Activated CD4-positive, alpha-beta T cell treated with anti-CD3 and anti-CD28 coated beads for 36 hours (primary cell): ENCODE measurements around the gene SPATA25. TPM values are rescaled to one million over a fixed set of nuclear protein-coding genes. Genes with fewer than 3 reads are reported as not detected.

ENCODE experiments used
- ATAC-seq: fragments of 200-7000 bp; cut with Tn5 transposase; one replicate; pipeline ENCODE4 v1.10.0; 2021; ENCODE audit warnings: mild to moderate bottlenecking, moderate library complexity
- CTCF ChIA-PET: fragments of 350-600 bp; sonication (Branson Sonifier 250); formaldehyde crosslinking; loops from one replicate; lab custom pipeline; 2021; ENCODE audit warnings: antibody characterized with exemption; lab: Charles Lee
- POLR2A ChIA-PET: fragments of 350-600 bp; sonication (Branson Sonifier 250); formaldehyde crosslinking; loops from one replicate; lab custom pipeline; 2021; ENCODE audit warnings: antibody characterized with exemption, inconsistent platforms; lab: Charles Lee
- DNase-seq: peaks from one replicate; pipeline ENCODE4 v3.0.0-alpha.2; 2020
- H3K27ac Mint-ChIP-seq: one replicate; pipeline ENCODE4 v1.8.0; 2021; ENCODE audit warnings: mixed read lengths
- H3K27me3 Mint-ChIP-seq: one replicate; pipeline ENCODE4 v1.8.0; 2021; ENCODE audit warnings: mixed read lengths
- H3K36me3 Mint-ChIP-seq: one replicate; pipeline ENCODE4 v1.8.0; 2021; ENCODE audit warnings: low read depth, mixed read lengths
- H3K4me1 Mint-ChIP-seq: one replicate; pipeline ENCODE4 v1.8.0; 2021; ENCODE audit warnings: mixed read lengths
- H3K4me3 Mint-ChIP-seq: one replicate; pipeline ENCODE4 v1.8.0; 2021; ENCODE audit warnings: mild to moderate bottlenecking, moderate library complexity, mixed read lengths
- H3K9me3 Mint-ChIP-seq: one replicate; pipeline ENCODE4 v1.8.0; 2021; ENCODE audit warnings: low read depth, mixed read lengths
- intact Hi-C, 2 experiments: fragments of 100-400 bp; cut with DNase I in 1 of 2; cut with micrococcal nuclease in 1 of 2; formaldehyde crosslinking; loops; one replicate each; pipeline versions ENCODE4 v1.14.2 to v1.15.1; 2022 to 2024; cut with DNase I, micrococcal nuclease
- total RNA-seq, 2 experiments: library from RNA; stranded (reverse); gene quantifications; one replicate each; pipeline ENCODE4 v1.2.3, GENCODE V29; 2021

The SPATA25 gene
- total RNA-seq, 2 experiments from 2014 or later, result 0.66 to 1.0 TPM

DNA sequence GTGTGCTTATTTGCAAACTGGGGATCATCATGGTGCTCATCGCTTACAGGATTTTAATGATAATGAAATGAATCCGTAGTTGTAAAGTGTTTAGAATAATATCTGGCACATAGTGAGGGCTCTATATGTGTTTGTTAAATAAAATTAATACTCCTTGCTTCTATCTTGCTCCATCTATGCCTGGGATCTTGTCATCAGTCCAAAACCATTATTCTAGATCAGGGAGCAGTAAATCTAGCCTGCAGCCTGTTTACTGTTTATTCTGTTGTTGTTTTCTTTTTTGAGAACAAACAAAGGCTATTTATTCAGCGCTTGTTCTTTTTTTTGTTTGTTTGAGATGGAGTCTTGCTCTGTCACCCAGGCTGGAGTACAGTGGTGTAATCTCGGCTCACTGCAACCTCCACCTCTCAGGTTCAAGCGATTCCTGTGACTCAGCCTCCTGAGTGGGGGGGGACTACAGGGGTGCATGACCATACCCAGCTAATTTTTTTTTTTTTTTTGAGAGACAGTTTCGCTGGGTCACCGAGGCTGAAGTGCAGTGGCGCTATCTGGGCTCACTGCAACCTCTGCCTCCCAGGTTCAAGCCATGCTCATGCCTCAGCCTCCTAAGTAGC, 38.3 kb downstream of the SPATA25 start:
- H3K9me3 Mint-ChIP-seq, result no peaks in the 10 kb centered on the region
- peaks cover 18% of the 10 kb centered on the region for H3K36me3 Mint-ChIP-seq
- no peak overlapping the region for H3K27ac Mint-ChIP-seq
- no peak for ATAC-seq
- H3K4me1 Mint-ChIP-seq, result peaks cover 6% of the 10 kb centered on the region
- no peak overlapping the region for H3K4me3 Mint-ChIP-seq
- no peaks in the 10 kb centered on the region for H3K27me3 Mint-ChIP-seq
- POLR2A ChIA-PET, result no interaction called here
- intact Hi-C loops, result no loop called here
- CTCF ChIA-PET, result interaction anchor here (0.8 kb wide), 1 partner anchor 393 kb away, joined by 3 read pairs; no protein-coding TSS in a partner anchor
- DNase-seq, result no peak

DNA sequence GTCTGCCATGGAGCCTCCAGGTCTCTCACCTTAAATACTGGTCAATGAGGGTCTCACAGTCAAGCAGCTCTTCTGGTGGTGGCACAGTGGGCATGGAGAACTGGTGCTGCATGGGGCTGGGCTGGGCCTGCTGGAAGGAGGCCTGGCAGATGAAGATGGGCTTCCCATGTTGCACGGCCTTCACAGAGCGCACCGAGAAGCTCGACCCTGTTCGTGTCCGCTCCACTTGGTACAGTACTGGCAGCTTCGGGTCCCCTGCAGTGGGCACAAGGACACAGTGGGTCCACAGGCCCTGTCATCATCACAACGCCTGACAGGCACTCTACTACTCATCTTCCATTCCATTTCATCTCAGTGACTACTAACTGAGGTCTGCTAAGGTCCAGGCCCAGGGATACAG, 39.0 kb downstream of the SPATA25 start:
- no peak overlapping the region for H3K4me3 Mint-ChIP-seq
- H3K36me3 Mint-ChIP-seq, result peaks cover 18% of the 10 kb centered on the region

DNA sequence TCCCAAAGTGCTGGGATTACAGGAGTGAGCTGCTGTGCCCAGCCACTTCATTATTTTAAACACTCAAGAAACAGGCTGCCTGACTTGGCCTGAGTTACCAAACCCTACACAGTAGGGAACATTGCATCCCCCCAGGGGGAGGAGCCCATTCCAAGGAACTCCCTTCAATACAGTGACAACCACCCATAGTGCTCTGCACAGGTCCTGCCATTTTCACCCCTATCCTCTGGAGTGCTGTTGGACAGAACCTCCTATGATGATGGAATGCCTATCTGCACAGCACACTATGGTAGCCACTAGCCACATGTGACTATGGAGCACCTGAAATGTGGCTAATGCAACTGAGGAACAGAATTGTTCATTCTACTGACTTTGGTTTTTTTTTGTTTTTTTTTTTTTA, 42.0 kb downstream of the SPATA25 start:
- Mint-ChIP-seq H3K36me3 (peaks cover 11% of the 10 kb centered on the region), H3K9me3 (no peaks in the 10 kb centered on the region), H3K27ac (no peak overlapping the region), H3K4me3 (no peak overlapping the region), H3K4me1 (no peaks in the 10 kb centered on the region), H3K27me3 (no peaks in the 10 kb centered on the region)
- no peak for ATAC-seq
- DNase-seq, result no peak
- intact Hi-C loops, result no loop called here
- ChIA-PET POLR2A (no interaction called here), CTCF (interaction anchor here (1.0 kb wide), 1 partner anchor 14 kb away, joined by 3 read pairs; no protein-coding TSS in a partner anchor)

More for the DNA sequence above, 39.0 kb downstream of the SPATA25 start:
- ChIA-PET CTCF (no interaction called here), POLR2A (interaction anchor here (0.6 kb wide), 1 partner anchor 33 kb away, joined by 3 read pairs; no protein-coding TSS in a partner anchor)
- intact Hi-C loops, result no loop called here
- DNase-seq (no peak), ATAC-seq (no peak)
- no peaks in the 10 kb centered on the region for H3K27me3 Mint-ChIP-seq
- peaks cover under 1% of the 10 kb centered on the region for H3K4me1 Mint-ChIP-seq
- no peak overlapping the region for H3K27ac Mint-ChIP-seq
- H3K9me3 Mint-ChIP-seq, result no peaks in the 10 kb centered on the region

DNA sequence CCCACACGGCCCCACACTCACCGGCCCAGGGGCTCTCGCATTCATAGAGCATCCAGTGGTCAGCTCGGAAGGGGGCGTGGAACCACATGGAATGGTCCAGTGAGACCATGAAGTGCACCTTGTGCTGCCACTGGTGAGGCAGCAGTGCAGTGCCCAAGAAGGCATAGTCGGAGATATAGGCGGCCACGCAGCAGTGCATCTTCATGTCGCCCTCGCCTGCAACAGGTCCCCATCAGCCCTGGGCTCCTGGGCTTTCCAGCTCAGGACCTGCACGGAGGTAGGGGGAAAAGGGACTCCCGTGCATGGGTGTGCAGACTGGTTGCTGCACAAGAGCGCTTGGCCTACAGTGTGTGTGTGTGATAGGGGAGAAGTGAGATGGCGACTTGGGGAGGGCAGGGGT, 43.9 kb downstream of the SPATA25 start:
- H3K4me3 Mint-ChIP-seq, result no peak overlapping the region
- no peaks in the 10 kb centered on the region for H3K4me1 Mint-ChIP-seq
- no peaks in the 10 kb centered on the region for H3K9me3 Mint-ChIP-seq
- CTCF ChIA-PET, result interaction anchor here (0.6 kb wide), 1 partner anchor 72 kb away, joined by 4 read pairs; no protein-coding TSS in a partner anchor
- DNase-seq (no peak), ATAC-seq (no peak)
- intact Hi-C loops, result no loop called here
- H3K36me3 Mint-ChIP-seq, result peaks cover 9% of the 10 kb centered on the region
- H3K27me3 Mint-ChIP-seq, result no peaks in the 10 kb centered on the region
- POLR2A ChIA-PET, result no interaction called here
- no peak overlapping the region for H3K27ac Mint-ChIP-seq

DNA sequence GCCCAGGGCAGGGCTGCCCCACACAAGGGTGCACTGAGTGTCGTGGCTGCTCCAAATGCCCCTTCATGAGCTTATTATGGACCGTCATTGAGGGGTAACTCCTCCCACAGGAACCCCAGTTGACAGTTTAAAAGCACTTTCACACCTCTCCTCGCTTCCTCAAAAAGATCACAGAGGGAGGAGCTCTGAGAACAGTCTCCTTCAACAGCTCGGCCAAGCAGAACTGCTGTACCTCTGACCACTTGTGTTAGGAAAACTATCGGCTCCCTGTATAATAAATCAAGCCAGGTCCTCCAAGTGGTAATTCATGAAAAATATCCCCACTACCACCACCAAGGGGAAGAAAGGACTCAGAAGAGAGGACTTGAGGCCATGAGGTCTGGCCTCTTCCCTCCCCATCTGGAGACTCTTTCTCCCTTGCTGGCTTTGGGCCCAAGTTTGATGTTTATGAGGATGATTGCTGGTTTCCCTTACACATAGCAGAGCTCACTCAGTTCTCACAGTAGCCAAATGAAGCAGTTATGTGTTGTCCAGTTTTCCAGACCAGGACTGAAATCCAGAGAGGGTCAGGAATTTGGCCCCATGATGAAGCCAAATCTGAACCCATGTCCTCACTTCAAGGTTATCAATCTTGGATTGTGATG, 45.1 kb downstream of the SPATA25 start:
- Mint-ChIP-seq H3K4me1 (no peaks in the 10 kb centered on the region), H3K27ac (no peak overlapping the region), H3K9me3 (no peaks in the 10 kb centered on the region), H3K4me3 (no peak overlapping the region), H3K36me3 (peaks cover 4% of the 10 kb centered on the region), H3K27me3 (no peaks in the 10 kb centered on the region)
- CTCF ChIA-PET, result interaction anchor here (0.8 kb wide), 1 partner anchor 395 kb away, joined by 3 read pairs; no protein-coding TSS in a partner anchor
- intact Hi-C loops, result no loop called here
- DNase-seq (no peak), ATAC-seq (no peak)
- POLR2A ChIA-PET, result no interaction called here

DNA sequence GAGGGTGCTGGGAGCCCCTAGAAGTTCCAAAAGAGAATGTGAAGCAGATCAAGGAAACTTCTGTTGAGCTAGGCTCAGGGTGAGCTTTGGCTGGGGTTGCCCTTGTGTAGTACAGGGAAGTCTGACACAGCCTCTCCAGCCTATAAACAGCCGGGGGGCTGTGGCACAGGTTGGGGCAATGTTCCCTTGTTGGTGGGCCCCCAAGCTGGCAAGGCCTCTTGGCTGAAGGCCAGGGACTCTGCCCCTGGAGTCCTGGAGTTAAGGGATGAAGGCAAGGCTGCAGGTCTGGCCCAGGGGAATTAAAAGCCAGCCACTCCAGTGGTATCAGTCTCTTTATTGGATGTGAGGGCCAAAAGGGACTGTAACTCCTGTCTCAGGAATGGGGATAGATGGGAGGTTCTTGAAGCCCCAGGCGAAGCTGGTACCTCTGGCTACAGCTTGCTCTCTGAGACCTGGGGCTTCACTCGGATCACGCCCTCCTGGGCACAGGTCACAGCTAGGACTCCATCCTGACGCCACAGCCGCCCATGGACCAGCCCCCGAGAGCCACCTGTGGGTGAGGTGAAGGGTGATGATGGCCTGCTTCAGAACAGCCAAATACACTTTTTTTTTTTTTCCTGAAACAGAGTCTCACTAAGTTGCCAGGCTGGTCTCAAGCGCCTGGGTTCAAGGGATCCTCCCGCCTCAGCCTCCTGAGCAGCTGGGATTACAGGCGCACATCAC, 45.9 kb downstream of the SPATA25 start:
- Mint-ChIP-seq H3K9me3 (no peaks in the 10 kb centered on the region), H3K27ac (no peak overlapping the region), H3K36me3 (peaks cover 4% of the 10 kb centered on the region), H3K27me3 (no peaks in the 10 kb centered on the region), H3K4me1 (no peaks in the 10 kb centered on the region), H3K4me3 (no peak overlapping the region)
- CTCF ChIA-PET, result no interaction called here
- POLR2A ChIA-PET, result no interaction called here
- no peak for ATAC-seq
- DNase-seq, result no peak
- intact Hi-C loops, result no loop called here

DNA sequence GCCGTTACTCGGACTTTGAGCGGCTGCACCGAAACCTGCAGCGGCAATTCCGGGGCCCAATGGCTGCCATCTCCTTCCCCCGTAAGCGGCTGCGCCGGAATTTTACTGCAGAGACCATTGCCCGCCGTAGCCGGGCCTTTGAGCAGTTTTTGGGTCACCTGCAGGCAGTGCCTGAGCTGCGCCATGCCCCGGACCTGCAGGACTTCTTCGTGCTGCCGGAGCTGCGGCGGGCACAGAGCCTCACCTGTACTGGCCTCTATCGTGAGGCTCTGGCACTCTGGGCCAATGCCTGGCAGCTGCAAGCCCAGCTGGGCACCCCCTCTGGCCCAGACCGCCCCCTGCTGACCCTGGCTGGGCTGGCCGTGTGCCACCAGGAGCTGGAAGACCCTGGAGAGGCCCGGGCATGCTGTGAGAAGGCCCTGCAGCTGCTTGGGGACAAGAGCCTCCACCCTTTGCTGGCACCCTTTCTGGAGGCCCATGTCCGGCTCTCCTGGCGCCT, 46.7 kb downstream of the SPATA25 start:
- no peak for DNase-seq
- intact Hi-C loops, result no loop called here

DNA sequence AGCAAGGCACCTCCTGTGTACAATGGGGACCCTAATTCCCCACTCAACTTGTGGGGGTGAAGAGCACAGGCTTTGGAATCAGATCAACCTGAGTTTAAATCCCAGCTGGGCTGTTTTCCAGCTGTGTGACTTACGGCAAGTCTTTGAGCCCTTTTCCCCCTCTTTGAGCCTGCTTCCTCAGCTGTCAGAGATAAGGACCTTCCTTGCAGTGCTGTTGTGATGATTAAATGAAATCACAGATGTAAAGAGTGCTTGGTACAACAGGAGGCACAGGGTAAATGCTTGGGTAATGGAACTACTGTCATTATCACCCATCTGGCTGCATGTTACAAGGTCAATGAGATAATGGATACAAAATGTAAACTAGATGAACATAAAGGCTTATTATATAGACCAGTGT, 50.6 kb downstream of the SPATA25 start:
- no peak overlapping the region for H3K27ac Mint-ChIP-seq
- ChIA-PET POLR2A (no interaction called here), CTCF (interaction anchor here (1.4 kb wide), 1 partner anchor 37 kb away, joined by 8 read pairs; no protein-coding TSS in a partner anchor)
- H3K36me3 Mint-ChIP-seq, result no peaks in the 10 kb centered on the region
- intact Hi-C loops, result loop anchor here in 1 of 2 experiments (1.0 kb wide), 1 partner anchor 491 kb away; no protein-coding TSS in a partner anchor
- peaks cover 9% of the 10 kb centered on the region for H3K4me1 Mint-ChIP-seq
- ATAC-seq (no peak), DNase-seq (no peak)
- no peaks in the 10 kb centered on the region for H3K27me3 Mint-ChIP-seq
- no peak overlapping the region for H3K4me3 Mint-ChIP-seq
- no peaks in the 10 kb centered on the region for H3K9me3 Mint-ChIP-seq

More for the DNA sequence above, 46.7 kb downstream of the SPATA25 start:
- Mint-ChIP-seq H3K27ac (no peak overlapping the region), H3K4me3 (no peak overlapping the region), H3K9me3 (no peaks in the 10 kb centered on the region), H3K27me3 (no peaks in the 10 kb centered on the region), H3K36me3 (peaks cover 4% of the 10 kb centered on the region), H3K4me1 (no peaks in the 10 kb centered on the region)
- CTCF ChIA-PET, result interaction anchor here (0.5 to 1.6 kb wide), 2 partner anchors 17 to 1592 kb away, joined by 3 to 6 read pairs; no protein-coding TSS in a partner anchor
- ATAC-seq, result no peak
- POLR2A ChIA-PET, result no interaction called here

Other genes with a start within 250 kb of the SPATA25 start
- gene WFDC11, start 217.4 kb downstream of the SPATA25 start, total RNA-seq, result not detected
- not detected for gene WFDC13, start 185.6 kb downstream of the SPATA25 start, total RNA-seq
- gene WFDC10B, start 182.6 kb downstream of the SPATA25 start, total RNA-seq, result not detected
- gene SPINT4, start 165.3 kb downstream of the SPATA25 start, total RNA-seq, result not detected
- not detected for gene WFDC3, start 95.7 kb downstream of the SPATA25 start, total RNA-seq
- 10 to 100 TPM; 25.0 to 25.2 TPM for gene DNTTIP1, start 95.7 kb downstream of the SPATA25 start, total RNA-seq
- gene UBE2C, start 75.0 kb downstream of the SPATA25 start, total RNA-seq, result 100 to 1,000 TPM; 175 to 230 TPM
- not detected for gene TNNC2, start 60.3 kb downstream of the SPATA25 start, total RNA-seq
- 1 to 10 TPM; 1.2 to 1.4 TPM for gene SNX21, start 53.8 kb downstream of the SPATA25 start, total RNA-seq
- 10 to 100 TPM; 21.9 to 22.6 TPM for gene ACOT8, start 30.2 kb downstream of the SPATA25 start, total RNA-seq
- 1 to 10 TPM; 4.2 to 4.8 TPM for gene ZSWIM3, start 30.0 kb downstream of the SPATA25 start, total RNA-seq
- gene ZSWIM1, start 6.4 kb downstream of the SPATA25 start, total RNA-seq, result 10 to 100 TPM in 1 of 2 experiments, 1 to 10 TPM in 1; 9.4 to 10.7 TPM
- 1 to 10 TPM; 1.2 to 1.9 TPM for gene NEURL2, start 3.6 kb upstream of the SPATA25 start, total RNA-seq
- gene CTSA, start 3.7 kb upstream of the SPATA25 start, total RNA-seq, result 10 to 100 TPM; 36.4 to 45.6 TPM
- gene PLTP, start 24.5 kb upstream of the SPATA25 start, total RNA-seq, result 1 to 10 TPM; 5.6 to 7.0 TPM
- gene PCIF1, start 47.1 kb upstream of the SPATA25 start, total RNA-seq, result 10 to 100 TPM; 24.0 to 27.4 TPM
- 10 to 100 TPM; 27.4 to 28.9 TPM for gene ZNF335, start 84.6 kb upstream of the SPATA25 start, total RNA-seq
- not detected for gene MMP9, start 121.3 kb upstream of the SPATA25 start, total RNA-seq
- gene SLC12A5, start 141.6 kb upstream of the SPATA25 start, total RNA-seq, result under 1 TPM; 0.49 to 0.73 TPM
- 10 to 100 TPM; 17.9 to 18.8 TPM for gene NCOA5, start 202.3 kb upstream of the SPATA25 start, total RNA-seq
- 1 to 10 TPM; 4.0 to 5.1 TPM for gene CD40, start 230.7 kb upstream of the SPATA25 start, total RNA-seq